HepG2 (cell line): ENCODE results near the gene PLIN4. TPM values are rescaled to one million over a fixed set of nuclear protein-coding genes. Genes with fewer than 3 reads are reported as not detected.

Experiments used
- ATF4 ChIP-seq, 2 experiments: fragments of 450-650 bp in 1 of 2; sonication (generic) in 1 of 2; formaldehyde crosslinking; IDR thresholded peaks; 2 replicates each; pipeline versions ENCODE4 v1.5.0 to v1.8.0; 2020 to 2022; ENCODE audit warnings: mild to moderate bottlenecking in 1 of 2, missing genetic modification reagents in 1 of 2
- CC2D1A ChIP-seq: sonication (generic); formaldehyde crosslinking; IDR thresholded peaks from 2 replicates; pipeline ENCODE4 v1.8.1; 2023; ENCODE audit warnings: mild to moderate bottlenecking, missing genetic modification reagents
- ETS1 ChIP-seq: sonication (generic); formaldehyde crosslinking; IDR thresholded peaks from 2 replicates; pipeline ENCODE4 v1.4.0; 2020; ENCODE audit warnings: missing genetic modification reagents
- GLMP ChIP-seq: sonication (generic); formaldehyde crosslinking; IDR thresholded peaks from 2 replicates; pipeline ENCODE4 v1.9.0; 2021; ENCODE audit warnings: missing genetic modification reagents, mild to moderate bottlenecking, borderline replicate concordance
- HIC2 ChIP-seq: sonication (generic); formaldehyde crosslinking; IDR thresholded peaks from 2 replicates; pipeline ENCODE4 v1.9.0; 2022; ENCODE audit warnings: low read depth, missing genetic modification reagents
- MXD4 ChIP-seq: IDR thresholded peaks from 2 replicates; pipeline ENCODE4 v1.6.1; 2016; ENCODE audit warnings: mild to moderate bottlenecking, missing biosample characterization, missing genetic modification reagents
- NFYC ChIP-seq: IDR thresholded peaks from 2 replicates; pipeline ENCODE4 v1.6.1; 2016; ENCODE audit warnings: missing genetic modification reagents, missing compliant biosample characterization
- NR2F1 ChIP-seq, 2 experiments: fragments of 450-650 bp in 1 of 2; formaldehyde crosslinking in 1 of 2; IDR thresholded peaks; 2 replicates each; pipeline versions ENCODE4 v1.5.0 to v1.6.1; 2016 to 2020; ENCODE audit warnings: mild to moderate bottlenecking in 1 of 2, missing compliant biosample characterization in 1 of 2, missing genetic modification reagents in 1 of 2, moderate library complexity in 1 of 2
- PBX2 ChIP-seq: IDR thresholded peaks from 2 replicates; pipeline ENCODE4 v1.6.1; 2016; ENCODE audit warnings: control low read depth
- PHF5A ChIP-seq: IDR thresholded peaks from one replicate; pipeline ENCODE4 v1.6.1; 2018; ENCODE audit warnings: low read depth, missing genetic modification reagents; ENCODE audit not compliant: unreplicated experiment
- SP4 ChIP-seq: sonication (generic); formaldehyde crosslinking; IDR thresholded peaks from 2 replicates; pipeline ENCODE4 v1.8.1; 2023; ENCODE audit warnings: mild to moderate bottlenecking, missing genetic modification reagents
- ZBTB4 ChIP-seq: sonication (generic); formaldehyde crosslinking; IDR thresholded peaks from 2 replicates; pipeline ENCODE4 v1.4.0; 2020; ENCODE audit warnings: missing genetic modification reagents, mild to moderate bottlenecking, borderline replicate concordance
- ZEB1 ChIP-seq: IDR thresholded peaks from 2 replicates; pipeline ENCODE4 v1.6.1; 2012; ENCODE audit warnings: mild to moderate bottlenecking, low read depth, inconsistent platforms; ENCODE audit not compliant: insufficient replicate concordance
- ZNF264 ChIP-seq: sonication (generic); formaldehyde crosslinking; IDR thresholded peaks from 2 replicates; pipeline ENCODE4 v1.4.0; 2020; ENCODE audit warnings: missing genetic modification reagents
- ZNF33A ChIP-seq: sonication (generic); formaldehyde crosslinking; IDR thresholded peaks from 2 replicates; pipeline ENCODE4 v1.5.1; 2020; ENCODE audit warnings: missing genetic modification reagents, mild to moderate bottlenecking, moderate library complexity, borderline replicate concordance
- ZNF362 ChIP-seq: sonication (generic); formaldehyde crosslinking; IDR thresholded peaks from 2 replicates; pipeline ENCODE4 v1.4.0; 2020; ENCODE audit warnings: missing genetic modification reagents, mild to moderate bottlenecking, borderline replicate concordance
- ZNF460 ChIP-seq: sonication (generic); formaldehyde crosslinking; IDR thresholded peaks from 2 replicates; pipeline ENCODE4 v1.5.1; 2020; ENCODE audit warnings: missing genetic modification reagents, mild to moderate bottlenecking, borderline replicate concordance
- ZNF879 ChIP-seq: sonication (generic); formaldehyde crosslinking; IDR thresholded peaks from 2 replicates; pipeline ENCODE4 v1.8.1; 2023; ENCODE audit warnings: missing genetic modification reagents
- polyA plus RNA-seq, 8 experiments: library from polyadenylated mRNA; depleted of rRNA in 3 of 8; stranded (reverse) in 7 of 8; unstranded in 1 of 8; fragments of >200 nt; fragmentation: Illumina TruSeq in 4 of 8; extraction: Trizol in 4 of 8; gene quantifications; 2 replicates each; pipeline versions ENCODE4 v1.2.1 to v1.2.3, GENCODE V29; 2011 to 2016; ENCODE audit warnings: low read depth in 4 of 8, missing spikeins in 1 of 8, mixed read lengths in 1 of 8; ENCODE audit not compliant: insufficient read depth in 1 of 8
- total RNA-seq, 5 experiments: library from RNA; depleted of rRNA; stranded (reverse); fragments of >200 nt; fragmentation: Illumina TruSeq; extraction: Trizol; gene quantifications; 2 replicates each; pipeline ENCODE4 v1.2.3, GENCODE V29; 2016; ENCODE audit warnings: low read depth in 1 of 5

Gene PLIN4
- total and polyA plus RNA-seq, 2 of the 13 experiments (the other 11 are each of a cell fraction or from before 2014, with no cell fraction given): 1.1 to 1.3 TPM

- TF ChIP-seq PHF5A (CRISPR knock-in tag) (no peak), ZNF33A (CRISPR knock-in tag) (no peak), NR2F1 (CRISPR knock-in tag; IDR thresholded peaks at IDR 0.05) (no peak), ETS1 (CRISPR knock-in tag) (no peak), ZEB1 (no peak), GLMP (CRISPR knock-in tag) (no peak), ZNF264 (CRISPR knock-in tag) (no peak), ZNF460 (CRISPR knock-in tag) (no peak; the same call in 1 of the 2 replicates), ZNF879 (CRISPR knock-in tag) (no peak), NFYC (CRISPR knock-in tag) (no peak; the same call in 1 of the 2 replicates), MXD4 (CRISPR knock-in tag) (peak; percentile 94), ATF4 (CRISPR knock-in tag; IDR thresholded peaks at IDR 0.05) (0 out of 4 replicates have a peak, but pooled peaks of 1 of the 2 experiments have one; percentile 32), ZBTB4 (no peak), SP4 (CRISPR knock-in tag) (peak; percentile 27; the same call in 1 of the 2 replicates), CC2D1A (CRISPR knock-in tag) (no peak), PBX2 (no peak), HIC2 (peak; percentile 88), ZNF362 (CRISPR knock-in tag) (peak; percentile 21; the same call in 1 of the 2 replicates)
Observed at GRCh38 chr19:4531562-4532165, 13.4 kb upstream of the PLIN4 start (continued).
